ENCODE results near the gene CRACR2A.

Gene CRACR2A

DNA sequence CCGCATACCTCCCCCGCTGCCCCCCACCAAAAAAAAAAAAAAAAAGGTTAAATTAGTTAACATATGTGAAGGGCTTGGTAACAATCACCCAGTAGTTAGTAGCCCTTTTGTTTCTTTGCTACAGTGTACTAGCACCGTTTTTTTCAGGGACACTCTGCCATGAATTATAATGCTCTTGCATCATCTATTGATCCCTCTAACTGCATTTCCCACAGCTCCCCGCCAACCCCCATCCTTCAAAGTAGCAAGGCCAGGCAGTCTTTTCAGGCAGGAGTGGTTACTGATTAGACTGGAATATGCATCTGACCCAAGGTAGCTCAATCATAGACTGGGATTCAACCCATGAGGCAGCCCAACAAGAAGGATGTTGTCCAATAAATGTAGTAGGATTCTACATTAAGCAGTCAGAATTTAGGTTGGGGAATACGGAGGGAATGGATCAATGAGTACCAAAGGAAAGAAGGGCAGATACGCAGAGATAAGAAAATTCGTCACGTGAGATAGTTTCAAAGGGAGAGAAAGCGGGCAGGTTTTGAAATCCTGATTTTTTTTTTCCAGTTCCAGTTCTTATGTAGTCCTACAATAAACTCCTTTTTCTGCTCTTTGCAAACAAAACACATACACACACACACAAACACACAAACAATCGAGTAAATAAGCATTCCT lies 39.8 kb upstream of the CRACR2A start:
- Histone ChIP-seq H3K4me3 (ENCODE audit: low read depth in 1 of 2, low read length in 1 of 2) (no peak overlapping the region), H3K27ac (no peak overlapping the region), H3K4me1 (ENCODE audit: control insufficient read depth in 1 of 2, insufficient read depth in 1 of 2, low read depth in 1 of 2, low read length in 1 of 2) (no peaks in the 10 kb centered on the region), H3K27me3 (no peaks in the 10 kb centered on the region), H3K36me3 (no peaks in the 10 kb centered on the region), H3K9me3 (no peaks in the 10 kb centered on the region)
- TF ChIP-seq, protein P1, sequence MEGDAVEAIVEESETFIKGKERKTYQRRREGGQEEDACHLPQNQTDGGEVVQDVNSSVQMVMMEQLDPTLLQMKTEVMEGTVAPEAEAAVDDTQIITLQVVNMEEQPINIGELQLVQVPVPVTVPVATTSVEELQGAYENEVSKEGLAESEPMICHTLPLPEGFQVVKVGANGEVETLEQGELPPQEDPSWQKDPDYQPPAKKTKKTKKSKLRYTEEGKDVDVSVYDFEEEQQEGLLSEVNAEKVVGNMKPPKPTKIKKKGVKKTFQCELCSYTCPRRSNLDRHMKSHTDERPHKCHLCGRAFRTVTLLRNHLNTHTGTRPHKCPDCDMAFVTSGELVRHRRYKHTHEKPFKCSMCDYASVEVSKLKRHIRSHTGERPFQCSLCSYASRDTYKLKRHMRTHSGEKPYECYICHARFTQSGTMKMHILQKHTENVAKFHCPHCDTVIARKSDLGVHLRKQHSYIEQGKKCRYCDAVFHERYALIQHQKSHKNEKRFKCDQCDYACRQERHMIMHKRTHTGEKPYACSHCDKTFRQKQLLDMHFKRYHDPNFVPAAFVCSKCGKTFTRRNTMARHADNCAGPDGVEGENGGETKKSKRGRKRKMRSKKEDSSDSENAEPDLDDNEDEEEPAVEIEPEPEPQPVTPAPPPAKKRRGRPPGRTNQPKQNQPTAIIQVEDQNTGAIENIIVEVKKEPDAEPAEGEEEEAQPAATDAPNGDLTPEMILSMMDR (IDR thresholded peaks at IDR 0.05), result no peak

DNA sequence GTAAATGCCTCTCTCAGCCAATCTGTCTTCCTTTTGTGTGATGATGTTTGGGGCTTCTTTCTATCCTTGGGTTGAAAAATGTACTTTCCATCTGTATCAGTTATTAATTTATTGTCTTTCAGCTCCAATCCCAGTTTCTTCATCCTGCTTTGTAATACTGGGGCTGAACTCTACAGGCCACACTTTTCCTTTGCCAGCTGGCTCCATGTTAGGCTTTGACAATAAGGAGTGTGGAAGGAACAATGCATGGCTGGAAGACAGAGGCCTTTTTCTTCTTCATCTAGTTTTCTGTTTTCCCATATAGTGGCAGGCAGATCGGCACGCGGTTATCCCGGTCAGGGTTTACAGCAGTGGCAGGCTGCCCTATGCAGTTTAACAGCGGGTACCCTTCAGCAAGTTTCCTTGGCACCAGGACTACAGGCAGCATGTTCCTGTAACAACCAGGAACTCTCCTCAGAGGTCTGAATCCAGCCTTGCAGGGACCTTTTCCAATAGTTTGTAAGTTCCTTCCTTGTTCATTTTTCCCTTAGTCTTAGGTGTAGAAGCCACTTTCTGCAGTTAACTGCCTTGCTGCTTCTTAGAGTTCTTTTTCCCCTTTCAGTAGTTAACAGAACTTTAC lies 38.5 kb upstream of the CRACR2A start:
- no peak overlapping the region for H3K27ac ChIP-seq
- H3K9me3 ChIP-seq, result no peaks in the 10 kb centered on the region
- TF ChIP-seq, protein P1 (IDR thresholded peaks at IDR 0.05), result no peak
- H3K36me3 ChIP-seq, result no peaks in the 10 kb centered on the region
- H3K4me1 ChIP-seq (ENCODE audit: control insufficient read depth in 1 of 2, insufficient read depth in 1 of 2, low read depth in 1 of 2, low read length in 1 of 2), result no peaks in the 10 kb centered on the region
- H3K4me3 ChIP-seq (ENCODE audit: low read depth in 1 of 2, low read length in 1 of 2), result no peak overlapping the region
- H3K27me3 ChIP-seq, result no peaks in the 10 kb centered on the region

DNA sequence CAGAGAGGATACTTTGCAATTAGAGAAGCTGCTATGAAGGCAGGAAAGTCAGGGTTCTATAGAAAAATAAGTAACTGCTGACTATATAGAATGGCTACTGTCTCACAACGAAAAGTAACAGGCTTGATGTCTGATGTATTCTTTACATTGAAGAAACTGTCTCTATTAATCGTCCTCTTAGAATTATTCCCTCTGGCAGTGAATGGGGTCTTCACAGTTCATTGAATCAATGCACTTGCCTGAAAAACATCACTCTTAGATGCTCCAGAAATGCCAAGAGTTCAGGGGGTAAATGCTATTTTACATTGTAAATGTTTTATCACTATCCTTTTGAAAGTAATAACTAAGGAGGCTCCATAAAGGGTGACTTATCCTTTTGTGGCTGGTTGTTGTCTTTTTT lies 37.7 kb upstream of the CRACR2A start:
- Histone ChIP-seq H3K4me1 (ENCODE audit: control insufficient read depth in 1 of 2, insufficient read depth in 1 of 2, low read depth in 1 of 2, low read length in 1 of 2) (no peaks in the 10 kb centered on the region), H3K9me3 (no peaks in the 10 kb centered on the region), H3K4me3 (ENCODE audit: low read depth in 1 of 2, low read length in 1 of 2) (no peak overlapping the region), H3K27ac (no peak overlapping the region), H3K36me3 (no peaks in the 10 kb centered on the region), H3K27me3 (no peaks in the 10 kb centered on the region)
- TF ChIP-seq, protein P1 (IDR thresholded peaks at IDR 0.05), result no peak

DNA sequence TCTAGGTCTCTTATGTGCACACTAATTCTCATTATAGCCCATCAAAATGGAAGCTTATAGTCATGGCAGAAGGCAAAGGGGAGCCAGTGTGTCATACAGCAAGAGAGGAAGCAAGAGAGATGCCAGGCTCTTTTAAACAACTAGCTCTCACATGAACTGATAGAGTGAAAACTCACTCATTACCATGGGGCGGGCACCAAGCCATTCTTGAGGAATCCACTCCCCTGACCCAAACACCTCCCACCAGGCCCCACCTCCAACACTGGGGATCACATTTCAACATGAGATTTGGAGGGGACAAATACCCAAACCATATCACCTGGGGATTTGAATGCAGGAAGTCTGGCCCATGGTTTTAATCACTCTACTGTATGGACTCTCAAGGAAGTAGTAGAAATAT lies 36.9 kb upstream of the CRACR2A start:
- H3K9me3 ChIP-seq, result no peaks in the 10 kb centered on the region
- H3K27ac ChIP-seq, result no peak overlapping the region
- TF ChIP-seq, protein P1 (IDR thresholded peaks at IDR 0.05), result no peak
- H3K4me1 ChIP-seq (ENCODE audit: control insufficient read depth in 1 of 2, insufficient read depth in 1 of 2, low read depth in 1 of 2, low read length in 1 of 2), result no peaks in the 10 kb centered on the region
- H3K4me3 ChIP-seq (ENCODE audit: low read depth in 1 of 2, low read length in 1 of 2), result no peak overlapping the region
- H3K36me3 ChIP-seq, result no peaks in the 10 kb centered on the region
- no peaks in the 10 kb centered on the region for H3K27me3 ChIP-seq

DNA sequence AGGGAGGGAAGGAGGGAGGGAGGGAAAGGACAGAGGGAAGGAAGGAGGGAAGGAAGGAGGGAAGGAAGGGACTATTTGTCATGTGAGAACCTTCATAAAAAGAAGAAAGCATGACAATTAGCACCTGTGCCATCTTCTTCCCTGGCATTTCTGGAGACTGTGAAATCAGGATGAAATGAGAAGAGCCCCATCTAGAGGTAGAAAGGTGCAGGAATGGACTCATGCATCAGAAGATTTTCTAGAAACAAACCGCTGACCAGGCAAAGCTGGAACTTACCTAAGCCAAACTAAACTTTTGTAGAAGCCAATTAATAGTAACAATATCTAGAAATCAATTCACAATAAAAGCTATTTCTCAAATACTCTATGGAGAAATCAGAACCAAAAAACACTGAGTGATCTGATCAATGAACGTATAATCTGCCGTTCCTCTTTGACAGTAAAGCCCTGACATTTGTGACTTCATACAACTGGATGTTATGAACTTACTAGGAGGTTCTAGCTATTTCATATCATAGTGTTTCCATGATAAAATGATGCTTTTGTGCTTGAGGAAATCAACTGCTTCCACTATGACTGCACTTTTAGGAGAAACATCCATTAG lies 24.4 kb upstream of the CRACR2A start:
- H3K4me3 ChIP-seq (ENCODE audit: low read depth in 1 of 2, low read length in 1 of 2), result no peak overlapping the region
- no peak overlapping the region for H3K27ac ChIP-seq
- TF ChIP-seq, protein P1 (IDR thresholded peaks at IDR 0.05), result peak; percentile 52
- peaks cover 1% of the 10 kb centered on the region for H3K27me3 ChIP-seq
- H3K4me1 ChIP-seq (ENCODE audit: control insufficient read depth in 1 of 2, insufficient read depth in 1 of 2, low read depth in 1 of 2, low read length in 1 of 2), result no peaks in the 10 kb centered on the region
- H3K36me3 ChIP-seq, result no peaks in the 10 kb centered on the region
- no peaks in the 10 kb centered on the region for H3K9me3 ChIP-seq
